Activated gamma-delta T cell (primary cell): ENCODE data around the gene SCGB1A1.
"Not testable (repeated sequence)": the region's sequence is repeated elsewhere in the genome, so short reads cannot be mapped to it uniquely, and the experiment has no call there.

ENCODE experiments used
- DNase-seq: peaks from one replicate; lab custom pipeline; 2025; lab: John Stamatoyannopoulos, UW
- total RNA-seq, 2 donors: gene quantifications; one replicate each; lab custom pipeline; 2026; lab: John Stamatoyannopoulos, UW

The SCGB1A1 gene
- 0 reads per million in 2 donors for total RNA-seq

- no peak for DNase-seq
Observed at GRCh38 chr11:62418733-62419132, at the start of gene SCGB1A1. Gene SCGB1A1 (plus strand): TSS chr11:62419033. CDS start chr11:62419096, 63 bp downstream.

GRCh38 chr11:62370743-62371440 is 47.9 kb upstream of the SCGB1A1 start:
- DNase-seq: peak; percentile 48

- no peak for DNase-seq
Observed at GRCh38 chr11:62372871-62373270, 46.0 kb upstream of the SCGB1A1 start.

GRCh38 chr11:62373464-62374119 is 45.2 kb upstream of the SCGB1A1 start:
- no peak for DNase-seq

GRCh38 chr11:62374801-62375200 is 44.0 kb upstream of the SCGB1A1 start:
- DNase-seq: no peak

GRCh38 chr11:62378459-62379063 is 40.3 kb upstream of the SCGB1A1 start:
- DNase-seq: not testable (repeated sequence)

GRCh38 chr11:62379586-62379985 is 39.2 kb upstream of the SCGB1A1 start:
- not testable (repeated sequence) for DNase-seq

- DNase-seq: not testable (repeated sequence)
Observed at GRCh38 chr11:62380821-62381245, 38.0 kb upstream of the SCGB1A1 start.

- DNase-seq: no peak
Observed at GRCh38 chr11:62383822-62384221, 35.0 kb upstream of the SCGB1A1 start.

- DNase-seq: not testable (repeated sequence)
Observed at GRCh38 chr11:62386083-62386482, 32.8 kb upstream of the SCGB1A1 start.

GRCh38 chr11:62387381-62387780 is 31.5 kb upstream of the SCGB1A1 start:
- DNase-seq: no peak

GRCh38 chr11:62388999-62389398 is 29.8 kb upstream of the SCGB1A1 start:
- no peak for DNase-seq

GRCh38 chr11:62390237-62390636 is 28.6 kb upstream of the SCGB1A1 start:
- no peak for DNase-seq

GRCh38 chr11:62390722-62391121 is 28.1 kb upstream of the SCGB1A1 start:
- no peak for DNase-seq

- DNase-seq: no peak
Observed at GRCh38 chr11:62391642-62392425, 27.0 kb upstream of the SCGB1A1 start.

- no peak for DNase-seq
Observed at GRCh38 chr11:62392506-62392905, 26.3 kb upstream of the SCGB1A1 start.

GRCh38 chr11:62393061-62393611 is 25.7 kb upstream of the SCGB1A1 start:
- no peak for DNase-seq

GRCh38 chr11:62393735-62394134 is 25.1 kb upstream of the SCGB1A1 start:
- DNase-seq: no peak

GRCh38 chr11:62394825-62395538 is 23.9 kb upstream of the SCGB1A1 start:
- no peak for DNase-seq

- DNase-seq: no peak
Observed at GRCh38 chr11:62395885-62396551, 22.8 kb upstream of the SCGB1A1 start.
